ENCODE measurements around the gene AGAP1.

Gene AGAP1

GRCh38 chr2:235536711-235537110, 42.9 kb downstream of the AGAP1 start:
- no peak for TF ChIP-seq CTCF (IDR thresholded peaks at IDR 0.05)

GRCh38 chr2:235537186-235537585, 43.3 kb downstream of the AGAP1 start:
- TF ChIP-seq CTCF (IDR thresholded peaks at IDR 0.05): no peak

GRCh38 chr2:235537587-235537986, 43.7 kb downstream of the AGAP1 start:
- TF ChIP-seq CTCF (IDR thresholded peaks at IDR 0.05): no peak

GRCh38 chr2:235538144-235538639, 44.3 kb downstream of the AGAP1 start:
- TF ChIP-seq CTCF (IDR thresholded peaks at IDR 0.05): no peak

GRCh38 chr2:235538981-235539380, 45.1 kb downstream of the AGAP1 start:
- no peak for TF ChIP-seq CTCF (IDR thresholded peaks at IDR 0.05)

- no peak for TF ChIP-seq CTCF (IDR thresholded peaks at IDR 0.05)
These were observed 45.9 kb downstream of the AGAP1 start for GRCh38 chr2:235539773-235540172.

- TF ChIP-seq CTCF (IDR thresholded peaks at IDR 0.05): no peak
These were observed 47.2 kb downstream of the AGAP1 start for GRCh38 chr2:235541016-235541415.

All from LNCAP (cell line).